ENCODE data around the gene QPRT. TPM values are rescaled to one million over a fixed set of nuclear protein-coding genes. Genes with fewer than 3 reads are reported as not detected.
"Not testable (repeated sequence)": the region's sequence is repeated elsewhere in the genome, so short reads cannot be mapped to it uniquely, and the experiment has no call there.

QPRT gene
- polyA plus RNA-seq, 4 donors, result 30.2 to 286 (median 32.0) TPM

GRCh38 chr16:29692606-29693005 lies 13.6 kb downstream of the QPRT start:
- not testable (repeated sequence) for H3K27ac ChIP-seq (ENCODE audit: low read depth in 1 of 3, low read length in 2 of 3); H3K4me3 ChIP-seq (ENCODE audit: low read depth in 1 of 3, low read length in 3 of 3); H3K9me3 ChIP-seq (ENCODE audit: control insufficient read depth in 2 of 2, insufficient read depth in 1 of 2, low read depth in 1 of 2, low read length in 1 of 2); H3K4me1 ChIP-seq (ENCODE audit: control insufficient read depth in 3 of 3, insufficient read depth in 2 of 3, low read depth in 1 of 3, low read length in 2 of 3); FAIRE-seq; H3K27me3 ChIP-seq (ENCODE audit: control insufficient read depth in 3 of 3, insufficient read depth in 3 of 3, low read length in 3 of 3); DNase-seq
- 97 to 98% (median 97%) methylated on average over 26 of the region's 26 CpGs for WGBS, 3 donors
- peaks cover 0 to 75% (median 0%) of the 10 kb centered on the region in 3 donors for H3K36me3 ChIP-seq (ENCODE audit: control insufficient read depth in 3 of 3, insufficient read depth in 2 of 3, low read depth in 1 of 3, low read length in 3 of 3)

- Histone ChIP-seq H3K36me3 (ENCODE audit: control insufficient read depth in 3 of 3, insufficient read depth in 2 of 3, low read depth in 1 of 3, low read length in 3 of 3) (peaks cover 0 to 72% (median 0%) of the 10 kb centered on the region in 3 donors), H3K27me3 (ENCODE audit: control insufficient read depth in 3 of 3, insufficient read depth in 3 of 3, low read length in 3 of 3) (no peaks in the 10 kb centered on the region), H3K9me3 (ENCODE audit: control insufficient read depth in 2 of 2, insufficient read depth in 1 of 2, low read depth in 1 of 2, low read length in 1 of 2) (peaks cover 0 to 17% of the 10 kb centered on the region in 2 donors), H3K4me3 (ENCODE audit: low read depth in 1 of 3, low read length in 3 of 3) (no peak overlapping the region), H3K27ac (ENCODE audit: low read depth in 1 of 3, low read length in 2 of 3) (no peak overlapping the region), H3K4me1 (ENCODE audit: control insufficient read depth in 3 of 3, insufficient read depth in 2 of 3, low read depth in 1 of 3, low read length in 2 of 3) (no peaks in the 10 kb centered on the region)
- FAIRE-seq, result no peak
- no peak for DNase-seq
- WGBS, 3 donors, result 83 to 92% (median 87%) methylated on average over 23 to 41 of the region's 41 CpGs
These were observed 15.6 kb downstream of the QPRT start for GRCh38 chr16:29694384-29695195.

- not testable (repeated sequence) for FAIRE-seq; H3K4me1 ChIP-seq (ENCODE audit: control insufficient read depth in 3 of 3, insufficient read depth in 2 of 3, low read depth in 1 of 3, low read length in 2 of 3); H3K4me3 ChIP-seq (ENCODE audit: low read depth in 1 of 3, low read length in 3 of 3); H3K27me3 ChIP-seq (ENCODE audit: control insufficient read depth in 3 of 3, insufficient read depth in 3 of 3, low read length in 3 of 3); H3K27ac ChIP-seq (ENCODE audit: low read depth in 1 of 3, low read length in 2 of 3); DNase-seq
- WGBS, 3 donors, result 86 to 92% (median 87%) methylated on average over 3 of the region's 3 CpGs
- Histone ChIP-seq H3K36me3 (ENCODE audit: control insufficient read depth in 3 of 3, insufficient read depth in 2 of 3, low read depth in 1 of 3, low read length in 3 of 3) (peaks cover 0 to 64% (median 0%) of the 10 kb centered on the region in 3 donors), H3K9me3 (ENCODE audit: control insufficient read depth in 2 of 2, insufficient read depth in 1 of 2, low read depth in 1 of 2, low read length in 1 of 2) (peaks cover 0 to 20% of the 10 kb centered on the region in 2 donors)
These were observed 16.7 kb downstream of the QPRT start for GRCh38 chr16:29695675-29696074.

GRCh38 chr16:29696881-29697331 lies 17.9 kb downstream of the QPRT start:
- 89 to 91% (median 90%) methylated on average over 21 of the region's 21 CpGs for WGBS, 3 donors
- H3K36me3 ChIP-seq (ENCODE audit: control insufficient read depth in 3 of 3, insufficient read depth in 2 of 3, low read depth in 1 of 3, low read length in 3 of 3), result peaks cover 0 to 52% (median 0%) of the 10 kb centered on the region in 3 donors
- no peak for DNase-seq
- no peak overlapping the region for H3K4me3 ChIP-seq (ENCODE audit: low read depth in 1 of 3, low read length in 3 of 3)
- peaks cover 0 to 16% of the 10 kb centered on the region in 2 donors for H3K9me3 ChIP-seq (ENCODE audit: control insufficient read depth in 2 of 2, insufficient read depth in 1 of 2, low read depth in 1 of 2, low read length in 1 of 2)
- no peak overlapping the region for H3K27ac ChIP-seq (ENCODE audit: low read depth in 1 of 3, low read length in 2 of 3)
- no peaks in the 10 kb centered on the region for H3K27me3 ChIP-seq (ENCODE audit: control insufficient read depth in 3 of 3, insufficient read depth in 3 of 3, low read length in 3 of 3)
- H3K4me1 ChIP-seq (ENCODE audit: control insufficient read depth in 3 of 3, insufficient read depth in 2 of 3, low read depth in 1 of 3, low read length in 2 of 3), result no peaks in the 10 kb centered on the region
- FAIRE-seq, result no peak

- no peaks in the 10 kb centered on the region for H3K4me1 ChIP-seq (ENCODE audit: control insufficient read depth in 3 of 3, insufficient read depth in 2 of 3, low read depth in 1 of 3, low read length in 2 of 3)
- DNase-seq, result no peak
- H3K27me3 ChIP-seq (ENCODE audit: control insufficient read depth in 3 of 3, insufficient read depth in 3 of 3, low read length in 3 of 3), result no peaks in the 10 kb centered on the region
- FAIRE-seq, result no peak
- H3K9me3 ChIP-seq (ENCODE audit: control insufficient read depth in 2 of 2, insufficient read depth in 1 of 2, low read depth in 1 of 2, low read length in 1 of 2), result peaks cover 0 to 14% of the 10 kb centered on the region in 2 donors
- no peak overlapping the region for H3K27ac ChIP-seq (ENCODE audit: low read depth in 1 of 3, low read length in 2 of 3)
- peaks cover 0 to 48% (median 0%) of the 10 kb centered on the region in 3 donors for H3K36me3 ChIP-seq (ENCODE audit: control insufficient read depth in 3 of 3, insufficient read depth in 2 of 3, low read depth in 1 of 3, low read length in 3 of 3)
- WGBS, 3 donors, result 94 to 100% (median 95%) methylated on average over 7 of the region's 7 CpGs
- no peak overlapping the region for H3K4me3 ChIP-seq (ENCODE audit: low read depth in 1 of 3, low read length in 3 of 3)
These were observed 18.4 kb downstream of the QPRT start for GRCh38 chr16:29697391-29697790.

GRCh38 chr16:29698042-29698441 lies 19.1 kb downstream of the QPRT start:
- Histone ChIP-seq H3K4me3 (ENCODE audit: low read depth in 1 of 3, low read length in 3 of 3) (no peak overlapping the region), H3K27ac (ENCODE audit: low read depth in 1 of 3, low read length in 2 of 3) (no peak overlapping the region), H3K27me3 (ENCODE audit: control insufficient read depth in 3 of 3, insufficient read depth in 3 of 3, low read length in 3 of 3) (no peaks in the 10 kb centered on the region), H3K4me1 (ENCODE audit: control insufficient read depth in 3 of 3, insufficient read depth in 2 of 3, low read depth in 1 of 3, low read length in 2 of 3) (no peaks in the 10 kb centered on the region), H3K9me3 (ENCODE audit: control insufficient read depth in 2 of 2, insufficient read depth in 1 of 2, low read depth in 1 of 2, low read length in 1 of 2) (peaks cover 0 to 14% of the 10 kb centered on the region in 2 donors), H3K36me3 (ENCODE audit: control insufficient read depth in 3 of 3, insufficient read depth in 2 of 3, low read depth in 1 of 3, low read length in 3 of 3) (peaks cover 0 to 46% (median 0%) of the 10 kb centered on the region in 3 donors)
- 86 to 90% (median 89%) methylated on average over 2 of the region's 2 CpGs for WGBS, 3 donors
- DNase-seq, result no peak
- FAIRE-seq, result no peak

GRCh38 chr16:29698484-29699323 lies 19.7 kb downstream of the QPRT start:
- H3K36me3 ChIP-seq (ENCODE audit: control insufficient read depth in 3 of 3, insufficient read depth in 2 of 3, low read depth in 1 of 3, low read length in 3 of 3), result peaks cover 0 to 45% (median 0%) of the 10 kb centered on the region in 3 donors
- H3K27ac ChIP-seq (ENCODE audit: low read depth in 1 of 3, low read length in 2 of 3), result no peak overlapping the region
- H3K4me1 ChIP-seq (ENCODE audit: control insufficient read depth in 3 of 3, insufficient read depth in 2 of 3, low read depth in 1 of 3, low read length in 2 of 3), result no peaks in the 10 kb centered on the region
- DNase-seq (no peak), FAIRE-seq (no peak)
- no peaks in the 10 kb centered on the region for H3K27me3 ChIP-seq (ENCODE audit: control insufficient read depth in 3 of 3, insufficient read depth in 3 of 3, low read length in 3 of 3)
- no peak overlapping the region for H3K4me3 ChIP-seq (ENCODE audit: low read depth in 1 of 3, low read length in 3 of 3)
- 89 to 90% (median 89%) methylated on average over 17 of the region's 17 CpGs for WGBS, 3 donors
- H3K9me3 ChIP-seq (ENCODE audit: control insufficient read depth in 2 of 2, insufficient read depth in 1 of 2, low read depth in 1 of 2, low read length in 1 of 2), result peaks cover 0 to 14% of the 10 kb centered on the region in 2 donors

Measured in small intestine (tissue), 7 donors.